Measurements from ENCODE around the gene OPTN.
A peak's percentile ranks its signal among the peaks of the same experiment; 100 is the strongest.
"Not testable (repeated sequence)": the region's sequence is repeated elsewhere in the genome, so short reads cannot be mapped to it uniquely, and the experiment has no call there.

The OPTN gene

GRCh38 chr10:13099666-13100348, at the start of gene OPTN:
Gene OPTN (plus strand): TSS chr10:13100163. CDS start chr10:13109123, 8,960 bp downstream.
- peak; percentile 73 for DNase-seq

GRCh38 chr10:13051126-13051694, 48.8 kb upstream of the OPTN start:
- no peak for DNase-seq

- not testable (repeated sequence) for DNase-seq
Measured at GRCh38 chr10:13053208-13053607, 46.8 kb upstream of the OPTN start.

GRCh38 chr10:13053794-13054462, 46.0 kb upstream of the OPTN start:
- no peak for DNase-seq

GRCh38 chr10:13054844-13055243, 45.1 kb upstream of the OPTN start:
- no peak for DNase-seq

GRCh38 chr10:13056456-13057077, 43.4 kb upstream of the OPTN start:
- DNase-seq: no peak

GRCh38 chr10:13062803-13063202, 37.2 kb upstream of the OPTN start:
- peak; percentile 26 for DNase-seq

- DNase-seq: no peak
Measured at GRCh38 chr10:13066527-13066926, 33.4 kb upstream of the OPTN start.

GRCh38 chr10:13067431-13067830, 32.5 kb upstream of the OPTN start:
- DNase-seq: no peak

GRCh38 chr10:13068071-13068470, 31.9 kb upstream of the OPTN start:
- DNase-seq: no peak

- no peak for DNase-seq
Measured at GRCh38 chr10:13068484-13068883, 31.5 kb upstream of the OPTN start.

- DNase-seq: no peak
Measured at GRCh38 chr10:13072339-13072738, 27.6 kb upstream of the OPTN start.

GRCh38 chr10:13074563-13075451, 25.2 kb upstream of the OPTN start:
- peak; percentile 62 for DNase-seq

GRCh38 chr10:13078912-13079775, 20.8 kb upstream of the OPTN start:
- no peak for DNase-seq

- no peak for DNase-seq
Measured at GRCh38 chr10:13079776-13080050, 20.2 kb upstream of the OPTN start.

- no peak for DNase-seq
Measured at GRCh38 chr10:13080643-13081042, 19.3 kb upstream of the OPTN start.

GRCh38 chr10:13083700-13084099, 16.3 kb upstream of the OPTN start:
- not testable (repeated sequence) for DNase-seq

GRCh38 chr10:13086056-13086455, 13.9 kb upstream of the OPTN start:
- no peak for DNase-seq

GRCh38 chr10:13087601-13087985, 12.4 kb upstream of the OPTN start:
- DNase-seq: no peak

GRCh38 chr10:13087986-13088618, 11.9 kb upstream of the OPTN start:
- no peak for DNase-seq

- no peak for DNase-seq
Measured at GRCh38 chr10:13089345-13089744, 10.6 kb upstream of the OPTN start.

GRCh38 chr10:13090289-13090688, 9.7 kb upstream of the OPTN start:
- DNase-seq: no peak
